Bronchial epithelial cell (primary cell): ENCODE data around the gene SLC25A10. TPM values are rescaled to one million over a fixed set of nuclear protein-coding genes. Genes with fewer than 3 reads are reported as not detected.
A peak's percentile ranks its signal among the peaks of the same experiment; 100 is the strongest.
"Not testable (repeated sequence)": the region's sequence is repeated elsewhere in the genome, so short reads cannot be mapped to it uniquely, and the experiment has no call there.

Experiments
- DNase-seq: peaks from one replicate; pipeline ENCODE4 v3.0.0-alpha.2; 2010; ENCODE audit warnings: low read depth
- FAIRE-seq: peaks from 2 replicates; lab custom pipeline; 2011; peaks lifted over from hg19 to GRCh38; lab: Jason Lieb, UNC
- H3K27me3 ChIP-seq: 2 replicates; pipeline ENCODE4 v1.5.1; 2011; ENCODE audit warnings: low read length; ENCODE audit not compliant: control insufficient read depth, insufficient read depth
- H3K36me3 ChIP-seq: 2 replicates; pipeline ENCODE4 v1.5.1; 2011; ENCODE audit warnings: low read length; ENCODE audit not compliant: control insufficient read depth, insufficient read depth
- H3K4me3 ChIP-seq: 2 replicates; pipeline ENCODE4 v1.5.1; 2011; ENCODE audit warnings: mild to moderate bottlenecking, low read depth, low read length, control low read depth
- total RNA-seq: library from RNA; depleted of rRNA; stranded (reverse); fragments of >200 nt; gene quantifications from 2 replicates; pipeline ENCODE4 v1.2.1, GENCODE V29; 2014
- TF ChIP-seq, protein P1 (sequence below): IDR thresholded peaks from 2 replicates; pipeline ENCODE4 v1.5.1; 2011; ENCODE audit warnings: mild to moderate bottlenecking, moderate library complexity, low read length, control low read depth, inconsistent platforms; ENCODE audit not compliant: insufficient read depth, severe bottlenecking

Gene SLC25A10
- total RNA-seq, 1 donor from 2014 or later: 20.3 TPM

DNA sequence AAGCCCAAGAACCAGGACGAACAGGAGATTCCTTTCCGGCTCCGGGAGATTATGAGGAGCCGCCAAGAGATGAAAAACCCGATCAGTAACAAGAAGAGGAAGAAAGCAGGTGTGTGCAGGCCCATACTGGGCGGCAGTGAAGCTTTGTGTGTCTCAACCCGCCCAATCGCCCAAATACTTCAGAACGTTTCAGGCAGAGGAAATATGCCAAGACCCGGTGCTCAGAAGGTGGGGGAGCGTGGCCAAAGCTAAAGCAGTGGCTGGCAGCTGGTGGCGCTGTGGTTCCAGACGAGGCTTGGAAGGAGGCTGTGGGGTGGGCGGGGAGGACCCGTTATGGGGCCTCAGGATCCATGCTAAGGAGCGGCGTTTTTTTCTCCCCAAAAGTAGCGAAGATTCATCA, 44.3 kb upstream of the SLC25A10 start:
- DNase-seq (peak; percentile 52), FAIRE-seq (no peak)
- Histone ChIP-seq H3K36me3 (peaks cover 34% of the 10 kb centered on the region), H3K4me3 (no peak overlapping the region), H3K27me3 (no peaks in the 10 kb centered on the region)
- TF ChIP-seq, protein P1, sequence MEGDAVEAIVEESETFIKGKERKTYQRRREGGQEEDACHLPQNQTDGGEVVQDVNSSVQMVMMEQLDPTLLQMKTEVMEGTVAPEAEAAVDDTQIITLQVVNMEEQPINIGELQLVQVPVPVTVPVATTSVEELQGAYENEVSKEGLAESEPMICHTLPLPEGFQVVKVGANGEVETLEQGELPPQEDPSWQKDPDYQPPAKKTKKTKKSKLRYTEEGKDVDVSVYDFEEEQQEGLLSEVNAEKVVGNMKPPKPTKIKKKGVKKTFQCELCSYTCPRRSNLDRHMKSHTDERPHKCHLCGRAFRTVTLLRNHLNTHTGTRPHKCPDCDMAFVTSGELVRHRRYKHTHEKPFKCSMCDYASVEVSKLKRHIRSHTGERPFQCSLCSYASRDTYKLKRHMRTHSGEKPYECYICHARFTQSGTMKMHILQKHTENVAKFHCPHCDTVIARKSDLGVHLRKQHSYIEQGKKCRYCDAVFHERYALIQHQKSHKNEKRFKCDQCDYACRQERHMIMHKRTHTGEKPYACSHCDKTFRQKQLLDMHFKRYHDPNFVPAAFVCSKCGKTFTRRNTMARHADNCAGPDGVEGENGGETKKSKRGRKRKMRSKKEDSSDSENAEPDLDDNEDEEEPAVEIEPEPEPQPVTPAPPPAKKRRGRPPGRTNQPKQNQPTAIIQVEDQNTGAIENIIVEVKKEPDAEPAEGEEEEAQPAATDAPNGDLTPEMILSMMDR: peak; percentile 38

DNA sequence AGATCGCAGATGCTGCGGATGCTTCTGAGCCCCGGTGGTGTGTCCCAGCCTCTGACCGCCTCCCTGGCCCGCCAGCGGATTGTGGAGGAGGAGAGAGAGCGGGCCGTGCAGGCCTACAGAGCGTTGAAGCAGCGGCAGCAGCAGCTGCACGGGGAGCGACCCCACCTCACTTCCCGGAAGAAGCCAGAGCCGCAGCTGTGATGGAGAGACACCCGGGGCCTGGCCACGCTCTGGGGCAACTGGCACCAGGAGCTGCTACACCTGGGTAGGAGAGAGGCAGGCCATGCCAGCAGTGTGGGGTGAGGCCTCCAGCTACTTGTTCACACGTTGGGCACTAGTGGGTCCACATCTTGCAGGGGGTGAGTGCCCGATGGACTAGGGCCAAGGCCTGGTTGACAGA, 39.6 kb upstream of the SLC25A10 start:
- TF ChIP-seq, protein P1: no peak
- FAIRE-seq (no peak), DNase-seq (no peak)
- Histone ChIP-seq H3K4me3 (no peak overlapping the region), H3K36me3 (peaks cover 35% of the 10 kb centered on the region), H3K27me3 (no peaks in the 10 kb centered on the region)

DNA sequence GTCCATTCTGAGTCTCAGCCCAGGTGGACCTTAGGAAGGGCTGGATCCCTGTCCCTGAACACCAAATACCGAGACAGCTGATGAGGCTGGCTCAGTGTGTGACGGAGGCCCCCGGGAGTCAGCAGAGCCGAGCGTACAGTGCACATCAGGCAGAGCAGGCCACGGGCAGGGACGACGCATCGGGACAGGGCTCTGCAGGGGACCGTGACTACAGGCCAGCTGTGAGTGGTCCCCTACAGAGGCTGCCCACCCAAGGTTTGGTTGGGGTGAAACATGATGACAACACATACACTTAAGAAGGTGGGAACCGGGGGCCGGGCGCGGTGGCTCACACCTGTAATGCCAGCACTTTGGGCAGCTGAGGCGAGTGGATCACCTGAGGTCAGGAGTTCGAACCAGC, 39.1 kb upstream of the SLC25A10 start:
- FAIRE-seq: no peak
- TF ChIP-seq, protein P1: no peak
- H3K4me3 ChIP-seq: no peak overlapping the region
- H3K27me3 ChIP-seq: no peaks in the 10 kb centered on the region
- peaks cover 35% of the 10 kb centered on the region for H3K36me3 ChIP-seq
- DNase-seq: no peak

DNA sequence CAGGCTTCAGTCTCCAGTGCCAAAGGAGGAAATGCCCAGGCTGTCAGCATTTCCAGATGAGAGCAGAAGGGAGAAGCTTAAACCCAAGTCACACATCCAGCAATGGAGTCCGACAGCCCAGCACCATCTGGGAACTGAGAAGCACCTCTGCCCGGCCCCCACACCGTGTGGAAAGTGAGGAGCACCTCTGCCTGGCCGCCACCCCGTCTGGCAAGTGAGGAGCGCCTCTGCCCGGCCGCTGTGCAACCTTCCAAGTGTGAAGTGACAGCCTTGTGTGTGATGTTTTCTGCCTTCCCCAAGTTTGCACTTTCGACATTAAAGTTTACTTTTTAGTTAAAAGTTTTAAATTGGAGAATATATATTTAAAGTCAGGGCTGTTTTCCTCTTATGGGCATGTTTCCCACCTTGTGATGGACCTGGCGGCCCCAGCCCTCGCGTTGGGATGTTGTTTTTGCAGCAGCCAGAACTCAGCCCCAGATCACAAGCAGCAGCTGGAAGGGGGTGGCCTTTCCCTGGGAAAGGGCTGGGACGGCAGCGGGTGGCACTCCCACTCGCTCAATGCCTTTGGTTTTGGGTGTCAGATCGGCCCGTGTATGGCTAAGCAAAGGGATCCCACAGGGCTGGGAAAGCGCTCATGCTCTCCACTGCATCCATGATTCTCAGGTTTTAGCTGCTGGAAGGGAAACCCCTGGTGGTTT, 38.4 kb upstream of the SLC25A10 start:
- Histone ChIP-seq H3K4me3 (no peak overlapping the region), H3K27me3 (no peaks in the 10 kb centered on the region), H3K36me3 (peaks cover 34% of the 10 kb centered on the region)
- DNase-seq (no peak), FAIRE-seq (no peak)
- TF ChIP-seq, protein P1: no peak

DNA sequence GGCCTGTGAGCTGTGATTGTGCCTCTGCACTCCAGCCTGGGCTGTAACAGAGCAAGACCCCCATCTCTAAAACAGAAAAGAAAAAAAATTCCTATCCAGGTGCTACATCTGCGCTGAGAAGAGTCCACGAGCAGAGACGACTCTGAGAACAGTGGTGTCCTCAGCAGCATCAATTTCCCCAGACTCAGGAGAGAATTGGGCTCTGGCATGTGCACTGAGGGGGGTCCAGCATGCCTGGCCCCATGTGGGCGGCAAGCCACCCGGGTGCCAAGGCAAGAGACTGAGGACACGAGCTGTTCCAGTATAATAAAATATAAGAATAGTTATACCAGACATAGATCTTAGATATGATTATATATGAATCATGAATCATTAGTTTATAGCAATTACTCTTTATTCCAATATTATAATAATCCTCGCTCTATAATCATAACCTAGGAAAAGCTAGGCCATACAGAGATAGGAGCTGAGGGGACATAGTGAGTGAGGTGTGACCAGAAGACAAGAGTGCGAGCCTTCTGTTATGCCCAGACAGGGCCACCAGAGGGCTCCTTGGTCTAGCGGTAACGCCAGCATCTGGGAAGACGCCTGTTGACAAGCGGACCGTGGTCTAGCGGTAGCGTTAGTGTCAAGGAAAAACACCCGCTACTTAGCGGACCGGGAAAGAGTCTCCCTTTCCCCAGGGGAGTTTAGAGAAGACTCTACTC, 36.4 kb upstream of the SLC25A10 start:
- DNase-seq: peak; percentile 26
- not testable (repeated sequence) for H3K27me3 ChIP-seq, H3K4me3 ChIP-seq, FAIRE-seq
- TF ChIP-seq, protein P1: peak; percentile 57
- H3K36me3 ChIP-seq: peaks cover 23% of the 10 kb centered on the region

DNA sequence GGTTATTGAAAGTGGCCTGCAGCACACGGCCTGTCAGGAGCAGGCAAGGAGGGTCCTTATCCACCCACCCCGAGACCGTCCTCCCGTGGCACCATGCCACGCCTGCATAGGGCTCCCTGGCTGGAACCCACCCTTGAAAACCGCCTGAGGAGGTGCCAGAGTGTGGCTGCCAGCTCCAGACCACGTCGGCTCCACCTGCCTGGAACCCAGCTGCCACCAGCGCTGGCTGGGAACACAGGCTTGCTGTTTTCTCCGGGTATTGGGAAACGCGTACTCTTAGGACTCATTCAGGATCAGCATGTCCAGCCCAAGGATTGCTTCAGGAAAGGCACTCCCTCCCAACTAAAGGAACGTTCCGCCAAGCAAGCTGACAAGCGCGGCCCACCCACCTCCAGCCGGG, 35.2 kb upstream of the SLC25A10 start:
- Histone ChIP-seq H3K27me3 (no peaks in the 10 kb centered on the region), H3K4me3 (no peak overlapping the region), H3K36me3 (peaks cover 22% of the 10 kb centered on the region)
- TF ChIP-seq, protein P1: no peak
- FAIRE-seq (no peak), DNase-seq (no peak)
